Neural cell (in vitro differentiated cells): ENCODE data around the gene WDR1.

Source experiments
- CTCF ChIP-seq: fragments of 450-650 bp; IDR thresholded peaks from 2 replicates; pipeline ENCODE4 v1.5.1; 2014; ENCODE audit warnings: antibody characterized with exemption, mild to moderate bottlenecking, moderate library complexity; ENCODE audit not compliant: poor library complexity, severe bottlenecking
- EZH2 ChIP-seq: fragments of 200-600, 300-800 bp; shearing (Covaris generic), sonication (generic); IDR thresholded peaks from 2 replicates; pipeline ENCODE4 v1.6.1; 2014; ENCODE audit warnings: antibody characterized with exemption, low read length, borderline replicate concordance, mild to moderate bottlenecking; ENCODE audit not compliant: insufficient read depth, poor library complexity, severe bottlenecking
- POLR2AphosphoS5 ChIP-seq: IDR thresholded peaks from 2 replicates; pipeline ENCODE4 v1.6.1; 2012
- RAD21 ChIP-seq: fragments of 450-650 bp; conservative IDR thresholded peaks from 2 replicates; pipeline ENCODE4 v1.6.1; 2014; ENCODE audit warnings: antibody characterized with exemption, mild to moderate bottlenecking, moderate library complexity
- SMC3 ChIP-seq: fragments of 450-650 bp; conservative IDR thresholded peaks from 2 replicates; pipeline ENCODE4 v1.6.1; 2014; ENCODE audit warnings: antibody characterized with exemption, mild to moderate bottlenecking, moderate library complexity; ENCODE audit not compliant: poor library complexity
- TAF1 ChIP-seq: IDR thresholded peaks from 2 replicates; pipeline ENCODE4 v1.6.1; 2012; ENCODE audit warnings: low read depth

- TF ChIP-seq CTCF = no peak
- TF ChIP-seq POLR2AphosphoS5 = no peak
- no peak for TF ChIP-seq EZH2
- no peak for TF ChIP-seq SMC3
- TF ChIP-seq TAF1 = no peak
- TF ChIP-seq RAD21 = no peak
Measured at GRCh38 chr4:10118048-10119004, 1.7 kb upstream of the WDR1 start.
